Natural killer cell (primary cell): ENCODE results near the gene GSTM1. TPM values are rescaled to one million over a fixed set of nuclear protein-coding genes. Genes with fewer than 3 reads are reported as not detected.
"Not testable (repeated sequence)": the region's sequence is repeated elsewhere in the genome, so short reads cannot be mapped to it uniquely, and the experiment has no call there.

ENCODE experiments used
- ATAC-seq, 3 donors: fragments of 150-1000 bp in 2 of 3; fragments of 200-7000 bp in 1 of 3; cut with Tn5 transposase; 1 replicate in 1 of 3; 2 replicates in 2 of 3; pipeline ENCODE4 v1.10.0; 2021; ENCODE audit warnings: mild to moderate bottlenecking in 2 of 3, moderate library complexity in 2 of 3
- DNase-seq, 2 donors: peaks; one replicate each; pipeline versions ENCODE4 v3.0.0 to v3.0.0-alpha.2; 2013 to 2021; ENCODE audit warnings: mixed read lengths in 1 of 2
- H3K27ac ChIP-seq: one replicate; pipeline ENCODE4 v1.5.1; 2013; ENCODE audit warnings: mild to moderate bottlenecking, low read length
- H3K27me3 ChIP-seq: one replicate; pipeline ENCODE4 v1.6.1; 2013; ENCODE audit warnings: low read length; ENCODE audit not compliant: control insufficient read depth, insufficient read depth
- H3K36me3 ChIP-seq: one replicate; pipeline ENCODE4 v1.6.1; 2013; ENCODE audit warnings: low read length; ENCODE audit not compliant: control insufficient read depth, insufficient read depth
- H3K4me1 ChIP-seq: one replicate; pipeline ENCODE4 v1.6.1; 2013; ENCODE audit warnings: low read length; ENCODE audit not compliant: control insufficient read depth, insufficient read depth
- H3K4me3 ChIP-seq: one replicate; pipeline ENCODE4 v1.5.1; 2013; ENCODE audit warnings: low read length
- H3K9me3 ChIP-seq: one replicate; pipeline ENCODE4 v1.6.1; 2013; ENCODE audit warnings: low read length; ENCODE audit not compliant: control insufficient read depth, insufficient read depth
- H3K27ac Mint-ChIP-seq, 2 donors: one replicate each; pipeline ENCODE4 v1.8.0; 2022; ENCODE audit warnings: mild to moderate bottlenecking in 2 of 2, mixed read lengths in 2 of 2, moderate library complexity in 1 of 2
- H3K27me3 Mint-ChIP-seq, 2 donors: one replicate each; pipeline ENCODE4 v1.8.0; 2022; ENCODE audit warnings: low read depth in 2 of 2, mixed read lengths in 2 of 2
- H3K36me3 Mint-ChIP-seq: one replicate; pipeline ENCODE4 v1.8.0; 2022; ENCODE audit warnings: mixed read lengths
- H3K4me1 Mint-ChIP-seq, 2 donors: one replicate each; pipeline ENCODE4 v1.8.0; 2022; ENCODE audit warnings: mixed read lengths in 2 of 2
- H3K4me3 Mint-ChIP-seq: one replicate; pipeline ENCODE4 v1.8.0; 2022; ENCODE audit warnings: mild to moderate bottlenecking, moderate library complexity, mixed read lengths
- H3K9me3 Mint-ChIP-seq, 2 donors: one replicate each; pipeline ENCODE4 v1.8.0; 2022; ENCODE audit warnings: mixed read lengths in 2 of 2
- CTCF ChIP-seq: fragments of 200-600 bp; IDR thresholded peaks from one replicate; pipeline ENCODE4 v1.8.0; 2022; ENCODE audit warnings: antibody characterized with exemption
- WGBS: methylation state at CpG from one replicate; pipeline ENCODE4 v1.1.7; 2013; ENCODE audit warnings: missing lambda C conversion rate; ENCODE audit not compliant: insufficient coverage; 5-methylcytosine and 5-hydroxymethylcytosine counted together
- intact Hi-C: fragments of 100-400 bp; cut with micrococcal nuclease; formaldehyde crosslinking; loops from one replicate; pipeline ENCODE4 v1.14.2; 2022
- total RNA-seq, 4 donors: library from RNA; stranded (reverse); fragments of 120-200 nt in 1 of 4; gene quantifications; one replicate each; pipeline versions ENCODE4 v1.2.3 to v1.2.4, GENCODE V29; 2013 to 2022

Gene GSTM1
- total RNA-seq, 3 donors from 2014 or later (not counting 1 experiment from before 2014, with no cell fraction given) = 31.9 to 34.7 TPM; not detected in 1

- Mint-ChIP-seq H3K36me3 (no peaks in the 10 kb centered on the region), H3K4me3 (no peak overlapping the region), H3K9me3 (no peaks in the 10 kb centered on the region), H3K27ac (no peak overlapping the region), H3K27me3 (no peaks in the 10 kb centered on the region), H3K4me1 (no peaks in the 10 kb centered on the region)
- Histone ChIP-seq H3K9me3 (no peaks in the 10 kb centered on the region), H3K27ac (no peak overlapping the region), H3K27me3 (no peaks in the 10 kb centered on the region), H3K4me1 (no peaks in the 10 kb centered on the region), H3K36me3 (no peaks in the 10 kb centered on the region), H3K4me3 (no peak overlapping the region)
- intact Hi-C loops = no loop called here
- DNase-seq = no peak
- ATAC-seq = no peak
- TF ChIP-seq CTCF = no peak
- WGBS = no CpG with 5 or more reads among the region's 4 CpGs
These were observed 9.4 kb downstream of the GSTM1 start for GRCh38 chr1:109697066-109697465.

GRCh38 chr1:109697861-109698260 is 10.2 kb downstream of the GSTM1 start:
- no CpG with 5 or more reads among the region's 4 CpGs for WGBS
- H3K4me1 ChIP-seq, H3K27me3 Mint-ChIP-seq, H3K36me3 Mint-ChIP-seq, H3K4me3 ChIP-seq, H3K36me3 ChIP-seq, H3K27ac ChIP-seq, H3K4me1 Mint-ChIP-seq, ATAC-seq, H3K9me3 Mint-ChIP-seq, DNase-seq, H3K9me3 ChIP-seq, H3K4me3 Mint-ChIP-seq, intact Hi-C loops, H3K27me3 ChIP-seq, H3K27ac Mint-ChIP-seq: not testable (repeated sequence)

- H3K4me1 ChIP-seq, H3K27ac Mint-ChIP-seq, H3K9me3 ChIP-seq, H3K4me3 ChIP-seq, H3K4me1 Mint-ChIP-seq, H3K4me3 Mint-ChIP-seq, DNase-seq, ATAC-seq, intact Hi-C loops, H3K27me3 Mint-ChIP-seq, H3K36me3 Mint-ChIP-seq, H3K27ac ChIP-seq, H3K36me3 ChIP-seq, H3K27me3 ChIP-seq, H3K9me3 Mint-ChIP-seq: not testable (repeated sequence)
- 74% methylated on average over 3 of the region's 3 CpGs for WGBS
These were observed 15.3 kb downstream of the GSTM1 start for GRCh38 chr1:109702940-109703339.

- no peaks in the 10 kb centered on the region for H3K27me3 Mint-ChIP-seq
- Histone ChIP-seq H3K9me3 (peaks cover 11% of the 10 kb centered on the region), H3K4me3 (no peak overlapping the region), H3K36me3 (no peaks in the 10 kb centered on the region), H3K27ac (no peak overlapping the region), H3K27me3 (no peaks in the 10 kb centered on the region), H3K4me1 (no peaks in the 10 kb centered on the region)
- no peaks in the 10 kb centered on the region for H3K4me1 Mint-ChIP-seq
- H3K27ac Mint-ChIP-seq = no peak overlapping the region
- H3K4me3 Mint-ChIP-seq = no peak overlapping the region
- WGBS = 77% methylated on average over 8 of the region's 8 CpGs
- TF ChIP-seq CTCF = no peak
- intact Hi-C loops = no loop called here
- H3K36me3 Mint-ChIP-seq = peaks cover 9% of the 10 kb centered on the region
- ATAC-seq (no peak), DNase-seq (no peak)
- peaks cover 11 to 12% of the 10 kb centered on the region in 2 donors for H3K9me3 Mint-ChIP-seq
These were observed 16.6 kb downstream of the GSTM1 start for GRCh38 chr1:109704173-109704572.

- H3K27me3 Mint-ChIP-seq = no peaks in the 10 kb centered on the region
- peaks cover 11 to 16% of the 10 kb centered on the region in 2 donors for H3K9me3 Mint-ChIP-seq
- peaks cover 15% of the 10 kb centered on the region for H3K36me3 Mint-ChIP-seq
- ATAC-seq (no peak), DNase-seq (no peak)
- Histone ChIP-seq H3K27ac (no peak overlapping the region), H3K27me3 (no peaks in the 10 kb centered on the region), H3K9me3 (peaks cover 15% of the 10 kb centered on the region), H3K36me3 (no peaks in the 10 kb centered on the region), H3K4me1 (no peaks in the 10 kb centered on the region), H3K4me3 (no peak overlapping the region)
- H3K4me1 Mint-ChIP-seq = no peaks in the 10 kb centered on the region
- intact Hi-C loops = no loop called here
- no peak for TF ChIP-seq CTCF
- WGBS = 89% methylated on average over 4 of the region's 4 CpGs
- H3K4me3 Mint-ChIP-seq = no peak overlapping the region
- no peak overlapping the region for H3K27ac Mint-ChIP-seq
These were observed 17.8 kb downstream of the GSTM1 start for GRCh38 chr1:109705411-109705810.

GRCh38 chr1:109708949-109709348 is 21.3 kb downstream of the GSTM1 start:
- intact Hi-C loops, H3K4me1 ChIP-seq, H3K27me3 Mint-ChIP-seq, H3K4me1 Mint-ChIP-seq, H3K36me3 ChIP-seq, ATAC-seq, H3K27ac Mint-ChIP-seq, H3K4me3 Mint-ChIP-seq, H3K27ac ChIP-seq, DNase-seq, H3K27me3 ChIP-seq, H3K4me3 ChIP-seq: not testable (repeated sequence)
- H3K9me3 Mint-ChIP-seq = peaks cover 8 to 15% of the 10 kb centered on the region in 2 donors
- peaks cover 15% of the 10 kb centered on the region for H3K36me3 Mint-ChIP-seq
- H3K9me3 ChIP-seq = peaks cover 15% of the 10 kb centered on the region
- 66% methylated on average over 4 of the region's 4 CpGs for WGBS
